ENCODE results near the gene ATP10B.

- TF ChIP-seq CTCF (IDR thresholded peaks at IDR 0.05; ENCODE audit: poor library complexity, severe bottlenecking) (no peak), POLR2AphosphoS5 (IDR thresholded peaks at IDR 0.05) (no peak), EZH2 (IDR thresholded peaks at IDR 0.05; ENCODE audit: borderline replicate concordance, insufficient read depth, low read length, poor library complexity, severe bottlenecking) (no peak), MXI1 (conservative IDR thresholded peaks at IDR 0.05; ENCODE audit: poor library complexity, severe bottlenecking) (no peak)
Measured at GRCh38 chr5:160521392-160521663, 330.7 kb downstream of the ATP10B start.

Data from neural cell (in vitro differentiated cells).